RWPE1 (cell line): ENCODE data around the gene VWA5B1.
A peak's percentile ranks its signal among the peaks of the same experiment; 100 is the strongest.

Experiments
- CTCF ChIA-PET: fragments of 350-600 bp; sonication (Branson Sonifier 250); formaldehyde crosslinking; extraction: SDS; loops from one replicate; lab custom pipeline; 2021; lab: Yijun Ruan, JAX
- POLR2A ChIA-PET: fragments of 400-600 bp; formaldehyde crosslinking; extraction: SDS; loops from one replicate; lab custom pipeline; 2020; ENCODE audit warnings: antibody characterized with exemption; ENCODE audit not compliant: low non-redundant PET; lab: Yijun Ruan, JAX
- DNase-seq: peaks from one replicate; pipeline ENCODE4 v3.0.0; 2012; ENCODE audit warnings: low spot score
- H3K27ac ChIP-seq: fragments of 450-650 bp; 2 replicates; pipeline ENCODE4 v1.5.1; 2017
- CTCF ChIP-seq: fragments of 450-650 bp; conservative IDR thresholded peaks from 2 replicates; pipeline ENCODE4 v1.5.1; 2017; ENCODE audit warnings: low read depth, mild to moderate bottlenecking

VWA5B1 gene

GRCh38 chr1:20334103-20334502, 43.4 kb downstream of the VWA5B1 start:
- DNase-seq = no peak
- TF ChIP-seq CTCF = no peak
- no peak overlapping the region for H3K27ac ChIP-seq
- POLR2A ChIA-PET = no interaction called here
- CTCF ChIA-PET = interaction anchor here (1.5 kb wide), 1 partner anchor 28 kb away, joined by 4 read pairs; no protein-coding TSS in a partner anchor

- no peak for DNase-seq
- H3K27ac ChIP-seq = no peak overlapping the region
- ChIA-PET POLR2A (no interaction called here), CTCF (no interaction called here)
- no peak for TF ChIP-seq CTCF
Measured at GRCh38 chr1:20336105-20336605, 45.5 kb downstream of the VWA5B1 start.

GRCh38 chr1:20337581-20337980, 46.9 kb downstream of the VWA5B1 start:
- CTCF ChIA-PET = no interaction called here
- DNase-seq = no peak
- no peak overlapping the region for H3K27ac ChIP-seq
- TF ChIP-seq CTCF = no peak
- POLR2A ChIA-PET = no interaction called here

- no peak for TF ChIP-seq CTCF
- no peak for DNase-seq
- ChIA-PET POLR2A (no interaction called here), CTCF (interaction anchor here (0.8 kb wide), 1 partner anchor 127 kb away, joined by 3 read pairs; no protein-coding TSS in a partner anchor)
- H3K27ac ChIP-seq = no peak overlapping the region
Measured at GRCh38 chr1:20339811-20340457, 49.3 kb downstream of the VWA5B1 start.

GRCh38 chr1:20342294-20343148, 51.8 kb downstream of the VWA5B1 start:
- POLR2A ChIA-PET = no interaction called here
- TF ChIP-seq CTCF = no peak
- CTCF ChIA-PET = no interaction called here
- H3K27ac ChIP-seq = no peak overlapping the region
- DNase-seq = no peak

- peak; percentile 40 for DNase-seq
- POLR2A ChIA-PET = no interaction called here
- H3K27ac ChIP-seq = no peak overlapping the region
- CTCF ChIA-PET = no interaction called here
- TF ChIP-seq CTCF = no peak
Measured at GRCh38 chr1:20343149-20343937, 52.7 kb downstream of the VWA5B1 start.
